ENCODE data around the gene MSANTD1. TPM values are rescaled to one million over a fixed set of nuclear protein-coding genes. Genes with fewer than 3 reads are reported as not detected.

The MSANTD1 gene
- total and polyA plus RNA-seq, 9 donors = 0.15 to 1.4 (median 0.87) TPM

DNA sequence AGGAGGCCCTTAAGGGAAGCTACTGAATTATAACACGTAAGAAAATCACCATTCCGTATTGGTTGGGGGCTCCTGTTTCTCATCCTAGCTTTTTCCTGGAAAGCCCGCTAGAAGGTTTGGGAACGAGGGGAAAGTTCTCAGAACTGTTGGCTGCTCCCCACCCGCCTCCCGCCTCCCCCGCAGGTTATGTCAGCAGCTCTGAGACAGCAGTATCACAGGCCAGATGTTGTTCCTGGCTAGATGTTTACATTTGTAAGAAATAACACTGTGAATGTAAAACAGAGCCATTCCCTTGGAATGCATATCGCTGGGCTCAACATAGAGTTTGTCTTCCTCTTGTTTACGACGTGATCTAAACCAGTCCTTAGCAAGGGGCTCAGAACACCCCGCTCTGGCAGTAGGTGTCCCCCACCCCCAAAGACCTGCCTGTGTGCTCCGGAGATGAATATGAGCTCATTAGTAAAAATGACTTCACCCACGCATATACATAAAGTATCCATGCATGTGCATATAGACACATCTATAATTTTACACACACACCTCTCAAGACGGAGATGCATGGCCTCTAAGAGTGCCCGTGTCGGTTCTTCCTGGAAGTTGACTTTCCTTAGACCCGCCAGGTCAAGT lies 6.9 kb upstream of the MSANTD1 start:
- Histone ChIP-seq H3K4me1 (ENCODE audit: insufficient read depth) (peaks cover 14% of the 10 kb centered on the region), H3K4me3 (no peak overlapping the region), H3K36me3 (no peaks in the 10 kb centered on the region), H3K9me3 (no peaks in the 10 kb centered on the region), H3K27ac (peak overlapping the region in 1 of 2 donors; percentile 61), H3K27me3 (no peaks in the 10 kb centered on the region)
- TF ChIP-seq, protein P1, sequence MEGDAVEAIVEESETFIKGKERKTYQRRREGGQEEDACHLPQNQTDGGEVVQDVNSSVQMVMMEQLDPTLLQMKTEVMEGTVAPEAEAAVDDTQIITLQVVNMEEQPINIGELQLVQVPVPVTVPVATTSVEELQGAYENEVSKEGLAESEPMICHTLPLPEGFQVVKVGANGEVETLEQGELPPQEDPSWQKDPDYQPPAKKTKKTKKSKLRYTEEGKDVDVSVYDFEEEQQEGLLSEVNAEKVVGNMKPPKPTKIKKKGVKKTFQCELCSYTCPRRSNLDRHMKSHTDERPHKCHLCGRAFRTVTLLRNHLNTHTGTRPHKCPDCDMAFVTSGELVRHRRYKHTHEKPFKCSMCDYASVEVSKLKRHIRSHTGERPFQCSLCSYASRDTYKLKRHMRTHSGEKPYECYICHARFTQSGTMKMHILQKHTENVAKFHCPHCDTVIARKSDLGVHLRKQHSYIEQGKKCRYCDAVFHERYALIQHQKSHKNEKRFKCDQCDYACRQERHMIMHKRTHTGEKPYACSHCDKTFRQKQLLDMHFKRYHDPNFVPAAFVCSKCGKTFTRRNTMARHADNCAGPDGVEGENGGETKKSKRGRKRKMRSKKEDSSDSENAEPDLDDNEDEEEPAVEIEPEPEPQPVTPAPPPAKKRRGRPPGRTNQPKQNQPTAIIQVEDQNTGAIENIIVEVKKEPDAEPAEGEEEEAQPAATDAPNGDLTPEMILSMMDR (IDR thresholded peaks at IDR 0.05) = no peak
- TF ChIP-seq POLR2A (IDR thresholded peaks at IDR 0.05) (no peak), EP300 (IDR thresholded peaks at IDR 0.05) (no peak)
- intact Hi-C loops (cut with DNase I) = no loop called here
- WGBS, 3 donors = 14 to 23% (median 16%) methylated on average over 17 of the region's 17 CpGs
- peak; percentile 69 to 83 (median 77) for DNase-seq

DNA sequence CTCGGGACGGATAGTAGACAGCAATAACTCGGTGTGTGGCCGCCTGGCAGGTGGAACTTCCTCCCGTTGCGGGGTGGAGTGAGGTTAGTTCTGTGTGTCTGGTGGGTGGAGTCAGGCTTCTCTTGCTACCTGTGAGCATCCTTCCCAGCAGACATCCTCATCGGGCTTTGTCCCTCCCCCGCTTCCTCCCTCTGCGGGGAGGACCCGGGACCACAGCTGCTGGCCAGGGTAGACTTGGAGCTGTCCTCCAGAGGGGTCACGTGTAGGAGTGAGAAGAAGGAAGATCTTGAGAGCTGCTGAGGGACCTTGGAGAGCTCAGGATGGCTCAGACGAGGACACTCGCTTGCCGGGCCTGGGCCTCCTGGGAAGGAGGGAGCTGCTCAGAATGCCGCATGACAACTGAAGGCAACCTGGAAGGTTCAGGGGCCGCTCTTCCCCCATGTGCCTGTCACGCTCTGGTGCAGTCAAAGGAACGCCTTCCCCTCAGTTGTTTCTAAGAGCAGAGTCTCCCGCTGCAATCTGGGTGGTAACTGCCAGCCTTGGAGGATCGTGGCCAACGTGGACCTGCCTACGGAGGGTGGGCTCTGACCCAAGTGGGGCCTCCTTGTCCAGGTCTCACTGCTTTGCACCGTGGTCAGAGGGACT lies 5.7 kb upstream of the MSANTD1 start:
- no peak for DNase-seq
- peaks cover 14% of the 10 kb centered on the region for H3K4me1 ChIP-seq (ENCODE audit: insufficient read depth)
- TF ChIP-seq, protein P1 (IDR thresholded peaks at IDR 0.05) = no peak
- TF ChIP-seq POLR2A (IDR thresholded peaks at IDR 0.05) (no peak), EP300 (IDR thresholded peaks at IDR 0.05) (no peak)
- H3K4me3 ChIP-seq = no peak overlapping the region
- WGBS, 3 donors = 52 to 64% (median 58%) methylated on average over 23 of the region's 23 CpGs
- no peaks in the 10 kb centered on the region for H3K27me3 ChIP-seq
- H3K27ac ChIP-seq = peak overlapping the region in 1 of 2 donors; percentile 12
- intact Hi-C loops (cut with DNase I) = no loop called here
- H3K36me3 ChIP-seq = no peaks in the 10 kb centered on the region
- no peaks in the 10 kb centered on the region for H3K9me3 ChIP-seq

DNA sequence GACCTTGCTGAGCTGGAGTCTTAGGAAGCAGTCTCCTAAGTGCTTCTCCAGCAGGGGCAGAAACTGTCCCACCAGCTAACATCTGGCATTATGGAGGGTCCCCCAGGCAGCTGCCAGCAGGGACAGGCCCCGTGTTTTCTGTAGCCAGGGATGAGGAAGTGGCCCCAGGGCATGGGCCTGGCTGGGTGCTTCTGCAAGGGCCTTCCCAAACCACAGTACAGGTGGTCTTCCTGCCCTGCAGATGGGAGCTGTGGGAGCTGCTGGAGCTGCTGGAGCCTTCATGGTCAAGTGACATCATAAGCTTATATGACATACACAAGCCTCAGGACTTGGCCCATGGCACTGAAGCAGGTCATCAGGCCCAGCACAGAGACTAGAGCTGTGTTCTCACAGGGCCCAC lies 5.0 kb upstream of the MSANTD1 start:
- H3K36me3 ChIP-seq = no peaks in the 10 kb centered on the region
- WGBS, 3 donors = 92 to 100% (median 94%) methylated on average over 1 of the region's 1 CpG
- intact Hi-C loops (cut with DNase I) = no loop called here

DNA sequence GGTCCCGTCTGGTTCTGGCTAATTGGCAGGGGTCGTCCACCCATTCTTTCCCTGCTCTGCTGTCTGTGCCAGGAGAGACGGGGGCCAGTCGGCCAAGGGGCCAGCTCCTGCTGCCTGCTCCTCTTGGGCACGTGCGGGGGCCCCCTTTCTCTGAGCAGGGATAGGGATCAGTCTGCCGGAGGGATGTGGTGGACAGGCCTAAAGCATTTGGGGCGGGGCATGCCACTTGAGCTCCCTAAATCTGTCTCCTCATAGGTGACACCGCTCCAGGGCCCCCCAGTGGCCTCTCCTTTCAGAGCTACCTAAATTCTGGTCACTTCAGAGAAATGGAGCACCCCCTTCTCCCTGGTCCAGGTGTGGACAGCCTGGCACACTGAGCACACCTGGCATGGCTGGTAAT lies 4.2 kb upstream of the MSANTD1 start:
- H3K27ac ChIP-seq = no peak overlapping the region
- 89 to 91% (median 91%) methylated on average over 9 of the region's 9 CpGs for WGBS, 3 donors
- TF ChIP-seq, protein P1 (IDR thresholded peaks at IDR 0.05) = no peak
- no peak for TF ChIP-seq POLR2A (IDR thresholded peaks at IDR 0.05)
- TF ChIP-seq EP300 (IDR thresholded peaks at IDR 0.05) = no peak
- H3K9me3 ChIP-seq = no peaks in the 10 kb centered on the region
- no peaks in the 10 kb centered on the region for H3K36me3 ChIP-seq
- no peak for DNase-seq
- H3K4me1 ChIP-seq (ENCODE audit: insufficient read depth) = peaks cover 14% of the 10 kb centered on the region
- H3K27me3 ChIP-seq = no peaks in the 10 kb centered on the region
- no peak overlapping the region for H3K4me3 ChIP-seq
- intact Hi-C loops (cut with DNase I) = no loop called here

More for the DNA sequence above, 5.0 kb upstream of the MSANTD1 start:
- Histone ChIP-seq H3K9me3 (no peaks in the 10 kb centered on the region), H3K4me1 (ENCODE audit: insufficient read depth) (peaks cover 14% of the 10 kb centered on the region), H3K27me3 (no peaks in the 10 kb centered on the region), H3K4me3 (no peak overlapping the region), H3K27ac (no peak overlapping the region)
- TF ChIP-seq EP300 (IDR thresholded peaks at IDR 0.05) = no peak
- TF ChIP-seq POLR2A (IDR thresholded peaks at IDR 0.05) = no peak
- TF ChIP-seq, protein P1 (IDR thresholded peaks at IDR 0.05) = no peak
- no peak for DNase-seq

Data from ovary (tissue), 9 donors.